ENCODE data around the gene RAB29.

- TF ChIP-seq, protein P1, sequence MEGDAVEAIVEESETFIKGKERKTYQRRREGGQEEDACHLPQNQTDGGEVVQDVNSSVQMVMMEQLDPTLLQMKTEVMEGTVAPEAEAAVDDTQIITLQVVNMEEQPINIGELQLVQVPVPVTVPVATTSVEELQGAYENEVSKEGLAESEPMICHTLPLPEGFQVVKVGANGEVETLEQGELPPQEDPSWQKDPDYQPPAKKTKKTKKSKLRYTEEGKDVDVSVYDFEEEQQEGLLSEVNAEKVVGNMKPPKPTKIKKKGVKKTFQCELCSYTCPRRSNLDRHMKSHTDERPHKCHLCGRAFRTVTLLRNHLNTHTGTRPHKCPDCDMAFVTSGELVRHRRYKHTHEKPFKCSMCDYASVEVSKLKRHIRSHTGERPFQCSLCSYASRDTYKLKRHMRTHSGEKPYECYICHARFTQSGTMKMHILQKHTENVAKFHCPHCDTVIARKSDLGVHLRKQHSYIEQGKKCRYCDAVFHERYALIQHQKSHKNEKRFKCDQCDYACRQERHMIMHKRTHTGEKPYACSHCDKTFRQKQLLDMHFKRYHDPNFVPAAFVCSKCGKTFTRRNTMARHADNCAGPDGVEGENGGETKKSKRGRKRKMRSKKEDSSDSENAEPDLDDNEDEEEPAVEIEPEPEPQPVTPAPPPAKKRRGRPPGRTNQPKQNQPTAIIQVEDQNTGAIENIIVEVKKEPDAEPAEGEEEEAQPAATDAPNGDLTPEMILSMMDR (IDR thresholded peaks at IDR 0.05): no peak
- no peak for TF ChIP-seq POLR2A (IDR thresholded peaks at IDR 0.05)
Measured at GRCh38 chr1:205767248-205767647, 8.0 kb downstream of the RAB29 start.

Measured in heart left ventricle (tissue), 13 donors.